Vagina (tissue), 2 donors: ENCODE results near the gene GMEB2.

ENCODE experiments used
- POLR2AphosphoS5 ChIP-seq, 2 donors: sonication (generic); formaldehyde crosslinking; IDR thresholded peaks; one replicate each; pipeline ENCODE4 v1.9.0; 2017; ENCODE audit warnings: antibody characterized with exemption in 2 of 2, mild to moderate bottlenecking in 2 of 2, low read depth in 1 of 2; ENCODE audit not compliant: insufficient read depth in 1 of 2
- TF ChIP-seq, protein P1 (sequence below), 3 experiments: fragments of 450-650 bp in 2 of 3; fragments of 200-600 bp in 1 of 3; sonication (generic) in 1 of 3; IDR thresholded peaks; one replicate each; pipeline ENCODE4 v1.5.1; 2017 to 2019; ENCODE audit warnings: antibody characterized with exemption in 3 of 3, mild to moderate bottlenecking in 2 of 3, moderate library complexity in 2 of 3

DNA sequence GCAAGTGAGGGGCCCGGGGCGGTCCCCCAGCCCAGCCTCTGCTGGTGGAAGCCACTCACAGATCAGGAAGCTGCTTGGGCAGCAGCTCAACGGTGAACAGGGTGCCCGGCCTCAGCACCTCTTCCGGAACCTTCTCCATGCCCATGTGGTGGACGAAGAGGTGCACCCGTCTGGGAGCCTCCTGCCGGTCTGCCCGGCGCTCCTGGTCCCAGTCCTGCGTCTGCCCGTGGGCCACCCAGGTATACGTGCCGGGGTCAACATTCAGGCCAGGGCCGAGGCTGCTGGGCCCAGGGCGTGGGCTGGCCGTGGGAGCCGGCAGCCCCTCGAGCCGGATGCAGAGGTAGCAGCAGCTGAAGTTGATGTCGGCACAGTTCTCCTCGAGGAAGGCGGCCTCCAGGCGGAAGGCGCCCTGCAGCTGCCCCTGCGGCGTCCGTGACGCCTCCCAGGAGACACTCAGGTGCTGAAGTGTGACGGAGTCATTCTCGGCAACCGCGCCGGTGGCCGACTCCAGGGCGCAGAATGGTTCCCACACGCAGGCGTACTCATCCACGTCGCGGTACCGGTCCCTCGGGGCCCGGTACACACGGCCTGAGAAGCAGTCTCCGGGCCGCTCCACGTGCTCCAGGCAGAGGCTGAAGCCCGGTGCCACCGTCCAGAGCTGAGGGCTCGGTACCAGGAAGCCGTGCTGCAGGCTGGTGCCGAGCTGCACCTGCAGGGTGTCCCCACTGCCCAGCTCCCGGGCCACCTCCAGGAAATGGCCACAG, 64.3 kb downstream of the GMEB2 start:
- TF ChIP-seq, protein P1, sequence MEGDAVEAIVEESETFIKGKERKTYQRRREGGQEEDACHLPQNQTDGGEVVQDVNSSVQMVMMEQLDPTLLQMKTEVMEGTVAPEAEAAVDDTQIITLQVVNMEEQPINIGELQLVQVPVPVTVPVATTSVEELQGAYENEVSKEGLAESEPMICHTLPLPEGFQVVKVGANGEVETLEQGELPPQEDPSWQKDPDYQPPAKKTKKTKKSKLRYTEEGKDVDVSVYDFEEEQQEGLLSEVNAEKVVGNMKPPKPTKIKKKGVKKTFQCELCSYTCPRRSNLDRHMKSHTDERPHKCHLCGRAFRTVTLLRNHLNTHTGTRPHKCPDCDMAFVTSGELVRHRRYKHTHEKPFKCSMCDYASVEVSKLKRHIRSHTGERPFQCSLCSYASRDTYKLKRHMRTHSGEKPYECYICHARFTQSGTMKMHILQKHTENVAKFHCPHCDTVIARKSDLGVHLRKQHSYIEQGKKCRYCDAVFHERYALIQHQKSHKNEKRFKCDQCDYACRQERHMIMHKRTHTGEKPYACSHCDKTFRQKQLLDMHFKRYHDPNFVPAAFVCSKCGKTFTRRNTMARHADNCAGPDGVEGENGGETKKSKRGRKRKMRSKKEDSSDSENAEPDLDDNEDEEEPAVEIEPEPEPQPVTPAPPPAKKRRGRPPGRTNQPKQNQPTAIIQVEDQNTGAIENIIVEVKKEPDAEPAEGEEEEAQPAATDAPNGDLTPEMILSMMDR (IDR thresholded peaks at IDR 0.05) = no peak
- no peak for TF ChIP-seq POLR2AphosphoS5 (IDR thresholded peaks at IDR 0.05; ENCODE audit: insufficient read depth in 1 of 2, low read depth in 1 of 2)
